ENCODE data around the gene ELF3. TPM values are rescaled to one million over a fixed set of nuclear protein-coding genes. Genes with fewer than 3 reads are reported as not detected.

The ELF3 gene
- total and polyA plus RNA-seq, 2 of the 13 experiments (the other 11 are each of a cell fraction or from before 2014, with no cell fraction given), result 11.5 to 55.1 TPM

GRCh38 chr1:202018468-202019234 lies 8.3 kb downstream of the ELF3 start (continued):
- peak; percentile 67; the same call in 1 of the 2 replicates for TF ChIP-seq ARID5B (CRISPR knock-in tag; IDR thresholded peaks at IDR 0.05)
- no peak for TF ChIP-seq ELF1 (CRISPR knock-in tag; IDR thresholded peaks at IDR 0.05)
- peak; percentile 58 for TF ChIP-seq ASH2L (IDR thresholded peaks at IDR 0.05; ENCODE audit: insufficient read length, low read depth, low read length)
- TF ChIP-seq ZFP36L1 (CRISPR knock-in tag; IDR thresholded peaks at IDR 0.05), result no peak
- TF ChIP-seq SOX5 (CRISPR knock-in tag; IDR thresholded peaks at IDR 0.05; ENCODE audit: borderline replicate concordance), result peak; percentile 52; the same call in 1 of the 2 replicates
- TF ChIP-seq SRSF1 (optimal IDR thresholded peaks at IDR 0.05; ENCODE audit: low read depth, low read length), result no peak
- no peak for TF ChIP-seq BCL3 (CRISPR knock-in tag; IDR thresholded peaks at IDR 0.05)
- TF ChIP-seq RCOR2 (CRISPR knock-in tag; IDR thresholded peaks at IDR 0.05), result no peak
- TF ChIP-seq PAX8 (CRISPR knock-in tag; IDR thresholded peaks at IDR 0.05; ENCODE audit: borderline replicate concordance), result no peak
- no peak for TF ChIP-seq ZMAT3 (CRISPR knock-in tag; conservative IDR thresholded peaks at IDR 0.05)
- TF ChIP-seq ZNF331 (CRISPR knock-in tag; IDR thresholded peaks at IDR 0.05), result no peak
- no peak for TF ChIP-seq ZSCAN31 (CRISPR knock-in tag; IDR thresholded peaks at IDR 0.05; ENCODE audit: low read depth)
- TF ChIP-seq HNF1B (CRISPR knock-in tag; IDR thresholded peaks at IDR 0.05), result no peak
- no peak for TF ChIP-seq KLF15 (CRISPR knock-in tag; IDR thresholded peaks at IDR 0.05; ENCODE audit: borderline replicate concordance)
- peak; percentile 94; the same call in 1 of the 2 replicates for TF ChIP-seq RXRA (CRISPR knock-in tag; IDR thresholded peaks at IDR 0.05)
- peak; percentile 86 for TF ChIP-seq FOSL2 (CRISPR knock-in tag; IDR thresholded peaks at IDR 0.05)
- TF ChIP-seq KDM1A (CRISPR knock-in tag; IDR thresholded peaks at IDR 0.05), result no peak
- TF ChIP-seq THAP9 (CRISPR knock-in tag; IDR thresholded peaks at IDR 0.05; ENCODE audit: borderline replicate concordance), result peak; percentile 6; the same call in 1 of the 2 replicates
